NCI-H1417 (cell line): Measurements from ENCODE around the gene NPHP1.
"Not testable (repeated sequence)": the region's sequence is repeated elsewhere in the genome, so short reads cannot be mapped to it uniquely, and the experiment has no call there.

Source experiments
- DNase-seq, 3 experiments: peaks; one replicate each; lab custom pipeline; 2025; lab: John Stamatoyannopoulos, UW

Gene NPHP1

GRCh38 chr2:110130757-110131156, 74.1 kb downstream of the NPHP1 start:
- DNase-seq = no peak

DNA sequence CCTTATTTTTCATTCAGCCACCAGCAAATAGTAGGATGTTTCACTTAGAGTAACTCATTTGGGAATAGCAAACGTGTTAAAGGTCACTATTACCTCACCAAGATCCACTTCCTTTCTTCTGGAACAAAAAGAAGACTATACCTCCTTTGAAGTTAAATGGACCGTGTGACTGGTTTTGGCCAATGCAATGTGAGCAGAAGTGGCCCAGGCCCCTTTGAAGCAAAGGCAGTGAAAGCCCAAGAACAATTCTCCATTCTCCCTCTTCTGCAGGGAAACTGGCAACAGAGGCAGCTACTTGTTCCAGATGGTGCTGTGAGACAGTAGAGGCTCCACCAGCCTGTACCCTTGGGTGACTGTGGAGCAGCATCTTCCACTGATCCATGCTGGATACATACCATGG, 77.9 kb downstream of the NPHP1 start:
- DNase-seq = peak in 1 of 3 experiments; percentile 72

GRCh38 chr2:110126086-110126773, 78.6 kb downstream of the NPHP1 start:
- DNase-seq = peak; percentile 6 to 86 (median 57)

GRCh38 chr2:110124939-110125691, 79.7 kb downstream of the NPHP1 start:
- DNase-seq = no peak

- DNase-seq = peak in 1 of 3 experiments; percentile 2
These were observed 80.6 kb downstream of the NPHP1 start for GRCh38 chr2:110124038-110124825.

- no peak for DNase-seq
These were observed 83.2 kb downstream of the NPHP1 start for GRCh38 chr2:110121592-110121991.

- no peak for DNase-seq
These were observed 83.8 kb downstream of the NPHP1 start for GRCh38 chr2:110121052-110121334.

- DNase-seq = peak in 2 of 3 experiments; percentile 10 to 35
These were observed 84.4 kb downstream of the NPHP1 start for GRCh38 chr2:110120171-110121051.

GRCh38 chr2:110116033-110116710, 88.6 kb downstream of the NPHP1 start:
- DNase-seq = no peak

GRCh38 chr2:110115291-110116032, 89.4 kb downstream of the NPHP1 start, which contains the start of gene MALL:
MALL (minus strand) TSS chr2:110115822; CDS start chr2:110115792, 30 bp downstream.
- DNase-seq = peak in 2 of 3 experiments; percentile 62 to 66

GRCh38 chr2:110114831-110115255, 90.0 kb downstream of the NPHP1 start:
- DNase-seq = peak in 2 of 3 experiments; percentile 62 to 64

DNA sequence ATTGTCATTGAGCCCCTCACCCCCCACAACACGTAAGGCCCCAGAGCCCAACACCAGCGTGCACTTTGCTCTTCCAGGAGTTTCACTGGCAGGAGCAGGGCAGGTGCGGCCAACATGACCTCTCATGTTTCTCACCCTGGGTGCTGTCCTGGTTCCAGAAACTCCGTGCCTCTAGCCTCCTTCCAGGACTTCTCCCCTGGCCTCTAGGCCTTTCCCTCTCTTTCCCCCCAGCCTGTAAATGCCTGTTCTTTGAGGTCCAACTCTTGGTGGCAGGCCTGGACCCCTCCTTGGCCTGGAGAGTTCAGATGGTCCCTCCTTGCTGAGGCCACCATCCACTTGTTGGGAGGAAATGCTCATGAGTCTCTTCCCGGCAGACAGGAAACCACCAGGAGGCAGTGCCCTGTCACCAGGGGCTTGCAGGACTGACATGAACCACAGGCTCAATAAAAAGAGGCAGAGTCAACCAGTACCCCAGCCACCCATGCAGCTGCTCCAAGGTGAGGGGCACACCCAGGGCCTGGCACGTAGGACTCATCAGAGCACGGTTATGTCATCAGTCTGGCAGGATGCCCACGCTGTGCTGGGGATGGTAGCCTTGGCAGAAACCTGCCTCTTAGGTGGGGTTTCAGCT, 90.7 kb downstream of the NPHP1 start:
- peak in 1 of 3 experiments; percentile 21 for DNase-seq

DNA sequence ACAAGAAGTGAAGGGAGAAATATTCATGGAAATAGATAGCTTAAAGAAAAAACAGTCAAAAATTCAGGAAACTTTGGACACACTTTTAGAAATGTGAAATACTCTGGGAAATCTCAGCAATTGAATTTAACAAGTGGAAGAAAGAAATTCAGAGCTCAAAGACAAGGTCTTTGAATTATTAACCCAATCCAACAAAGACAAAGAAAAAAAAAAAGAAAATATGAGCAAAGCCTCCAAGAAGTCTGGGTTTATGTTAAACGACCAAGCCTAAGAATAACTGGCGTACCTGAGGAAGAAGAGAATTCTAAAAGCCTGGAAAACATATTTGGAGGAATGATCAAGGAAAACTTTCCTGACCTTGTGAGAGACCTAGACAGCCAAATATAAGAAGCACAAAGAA, 96.5 kb downstream of the NPHP1 start:
- DNase-seq = not testable (repeated sequence)

DNA sequence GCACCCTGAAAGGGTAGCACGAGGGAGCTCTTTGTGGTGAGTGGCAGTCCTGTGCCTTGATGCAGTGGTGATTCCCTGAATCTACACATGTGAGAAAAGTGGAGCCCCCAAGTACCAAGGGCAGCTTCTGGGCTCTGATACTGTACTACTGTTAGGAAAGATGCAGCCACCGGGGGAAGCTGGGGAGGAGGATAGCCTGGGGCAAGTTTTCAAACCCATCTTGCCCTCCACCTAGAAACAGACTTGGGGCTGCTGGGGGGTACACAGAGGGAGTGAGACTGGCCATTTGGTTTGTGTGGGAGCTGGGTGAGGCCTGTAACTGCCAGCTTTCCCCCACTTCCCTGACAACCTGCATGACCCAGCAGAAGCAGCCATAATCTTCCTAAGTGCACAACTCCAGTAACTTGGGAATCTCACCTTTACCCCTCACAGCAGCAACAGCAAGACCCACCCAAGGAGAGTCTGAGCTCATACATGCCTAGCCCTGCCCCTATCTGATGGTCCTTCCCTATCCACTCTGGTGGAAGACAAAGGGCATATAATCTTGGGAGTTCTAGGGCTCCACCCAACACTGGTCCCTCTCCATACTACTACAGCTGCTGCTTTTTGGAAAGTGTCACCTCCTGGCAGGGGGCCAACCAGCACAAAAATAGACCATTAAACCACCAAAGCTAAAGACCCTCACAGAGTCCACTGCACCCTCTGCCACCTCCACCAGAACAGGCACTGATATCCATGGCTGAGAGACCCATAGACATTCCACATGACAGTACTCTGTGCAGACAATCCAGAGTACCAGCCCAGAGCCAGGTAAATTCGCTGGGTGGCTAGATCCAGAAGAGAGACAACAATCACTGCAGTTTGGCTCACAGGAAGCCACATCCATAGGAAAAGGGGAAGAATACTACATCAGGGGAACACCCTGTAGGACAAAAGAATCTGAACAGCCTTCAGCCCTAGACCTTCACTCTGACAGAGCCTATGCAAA, 97.4 kb downstream of the NPHP1 start:
- DNase-seq = no peak

- no peak for DNase-seq
These were observed 98.2 kb downstream of the NPHP1 start for GRCh38 chr2:110106642-110107041.

GRCh38 chr2:110105608-110106467, 99.0 kb downstream of the NPHP1 start:
- peak in 2 of 3 experiments; percentile 36 to 45 for DNase-seq

DNA sequence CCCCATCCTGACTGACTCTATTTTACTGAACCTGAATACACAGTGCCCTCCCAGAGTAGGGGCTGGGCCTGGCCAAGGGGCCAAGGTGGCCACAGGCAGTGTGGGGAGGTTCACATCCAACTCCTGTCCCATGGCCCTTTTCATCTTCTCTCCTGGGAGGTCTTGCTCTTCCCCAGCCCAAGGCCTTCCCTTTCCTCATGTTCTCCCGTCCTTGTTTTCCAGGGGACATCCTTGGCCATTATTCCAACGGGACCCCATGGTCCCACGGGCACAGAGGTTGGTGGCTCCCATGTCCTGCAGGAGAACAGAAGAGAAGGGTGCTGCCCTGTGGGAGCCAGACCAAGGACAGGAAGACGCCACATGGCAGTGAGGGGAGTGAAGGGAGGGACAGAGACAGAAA, 99.6 kb downstream of the NPHP1 start:
- DNase-seq = no peak
